ENCODE data around the gene SPATA31E1.
"Not testable (repeated sequence)": the region's sequence is repeated elsewhere in the genome, so short reads cannot be mapped to it uniquely, and the experiment has no call there.

SPATA31E1 gene

DNA sequence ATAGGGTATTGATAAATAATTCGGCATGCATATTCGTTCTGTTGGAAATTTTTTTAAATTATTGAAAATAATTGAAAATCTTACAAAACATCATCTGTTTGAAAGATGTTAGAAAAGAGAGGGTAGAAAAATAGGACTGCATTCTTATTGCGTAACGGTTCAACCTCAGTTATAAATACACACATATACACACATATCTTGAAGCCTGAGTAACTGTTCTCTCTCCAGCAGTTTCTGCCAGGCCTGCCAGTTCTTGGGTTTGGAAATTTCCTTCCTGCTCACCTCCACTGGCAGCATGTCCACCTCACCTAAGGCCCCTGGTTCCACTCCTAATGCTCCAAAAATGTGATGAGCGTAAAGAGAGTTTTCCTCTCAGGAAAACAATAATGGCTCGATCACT is 9.1 kb downstream of the SPATA31E1 start:
- no peak for DNase-seq (ENCODE audit: low spot score)
- in situ Hi-C loops (cut with MboI; ENCODE audit: low pct_unique_long_range_greater_than_20kb, low sequenced_read_pairs, unreplicated experiment): no loop called here
- TF ChIP-seq CTCF (IDR thresholded peaks at IDR 0.05; ENCODE audit: extremely low read depth, insufficient read depth, missing control alignments): no peak

GRCh38 chr9:87892956-87893355 is 10.3 kb downstream of the SPATA31E1 start:
- DNase-seq (ENCODE audit: low spot score): no peak
- no peak for TF ChIP-seq CTCF (IDR thresholded peaks at IDR 0.05; ENCODE audit: extremely low read depth, insufficient read depth, missing control alignments)
- in situ Hi-C loops (cut with MboI; ENCODE audit: low pct_unique_long_range_greater_than_20kb, low sequenced_read_pairs, unreplicated experiment): no loop called here

DNA sequence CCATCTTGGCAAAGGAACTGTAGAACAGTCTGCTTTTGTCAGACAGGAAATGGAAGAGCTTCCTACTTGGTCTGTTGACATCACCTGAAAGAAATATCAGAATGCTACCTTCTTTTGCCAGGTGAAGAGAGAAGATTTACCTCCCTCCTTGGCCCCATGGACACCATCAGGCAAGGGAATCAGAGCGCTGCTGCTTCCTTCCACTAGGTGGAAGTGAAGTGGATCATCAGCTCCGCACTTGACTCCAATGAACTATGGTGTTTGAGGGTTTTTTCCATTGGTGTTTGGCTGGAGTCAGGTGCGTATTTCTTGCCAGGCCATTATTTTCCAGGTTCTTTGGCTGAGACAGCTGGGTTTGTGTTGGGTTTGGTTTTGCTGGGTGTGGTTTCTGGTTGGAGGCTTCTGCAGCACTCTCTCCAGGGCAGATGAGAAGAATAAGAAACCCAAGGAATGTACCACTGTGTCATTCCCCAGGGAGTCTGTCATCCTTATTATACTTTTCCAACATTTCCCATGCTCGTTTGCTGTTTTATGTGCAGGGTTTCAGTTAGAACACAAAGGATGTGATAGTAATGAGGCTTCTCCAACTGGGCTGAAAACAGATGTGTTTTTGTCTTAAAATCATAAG is 12.4 kb downstream of the SPATA31E1 start:
- no peak for DNase-seq (ENCODE audit: low spot score)
- in situ Hi-C loops (cut with MboI; ENCODE audit: low pct_unique_long_range_greater_than_20kb, low sequenced_read_pairs, unreplicated experiment): no loop called here
- TF ChIP-seq CTCF (IDR thresholded peaks at IDR 0.05; ENCODE audit: extremely low read depth, insufficient read depth, missing control alignments): no peak

DNA sequence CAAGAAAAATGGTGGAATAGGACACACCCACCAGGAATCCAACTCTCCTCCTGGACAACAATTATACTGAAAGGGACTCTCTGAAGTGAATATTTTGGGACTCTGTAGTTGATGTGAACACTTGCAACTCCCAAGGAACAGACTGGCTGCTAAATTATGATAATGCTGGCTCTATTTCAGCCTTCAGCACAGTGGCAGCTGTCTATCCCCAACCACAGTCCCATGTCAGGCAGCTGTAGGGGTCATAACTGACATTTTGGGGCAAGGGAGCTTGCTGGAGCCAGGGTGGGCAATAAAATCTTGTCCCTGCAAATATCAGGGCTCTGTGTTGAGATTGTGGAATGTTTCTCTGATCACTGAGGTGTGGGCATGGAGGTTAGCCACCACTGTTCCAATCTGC is 14.2 kb downstream of the SPATA31E1 start:
- in situ Hi-C loops (cut with MboI; ENCODE audit: low pct_unique_long_range_greater_than_20kb, low sequenced_read_pairs, unreplicated experiment): no loop called here
- DNase-seq (ENCODE audit: low spot score): no peak
- TF ChIP-seq CTCF (IDR thresholded peaks at IDR 0.05; ENCODE audit: extremely low read depth, insufficient read depth, missing control alignments): no peak

- no peak for TF ChIP-seq CTCF (IDR thresholded peaks at IDR 0.05; ENCODE audit: extremely low read depth, insufficient read depth, missing control alignments)
- in situ Hi-C loops (cut with MboI; ENCODE audit: low pct_unique_long_range_greater_than_20kb, low sequenced_read_pairs, unreplicated experiment): no loop called here
- no peak for DNase-seq (ENCODE audit: low spot score)
Measured at GRCh38 chr9:87898151-87898550, 15.5 kb downstream of the SPATA31E1 start.

DNA sequence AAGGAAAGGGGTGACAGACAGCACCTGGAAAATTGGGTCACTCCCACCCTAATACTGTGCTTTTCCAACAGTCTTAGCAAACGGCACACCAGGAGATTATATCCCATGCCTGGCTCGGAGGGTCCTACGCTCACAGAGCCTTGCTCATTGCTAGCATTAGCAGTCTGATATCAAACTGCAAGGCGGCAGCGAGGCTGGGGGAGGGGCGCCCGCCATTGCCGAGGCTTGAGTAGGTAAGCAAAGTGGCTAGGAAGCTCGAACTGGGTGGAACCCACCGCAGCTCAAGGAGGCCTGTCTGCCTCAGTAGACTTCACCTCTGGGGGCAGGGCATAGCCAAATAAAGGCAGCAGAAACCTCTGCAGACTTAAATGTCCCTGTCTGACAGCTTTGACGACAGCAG is 19.7 kb downstream of the SPATA31E1 start:
- in situ Hi-C loops (cut with MboI; ENCODE audit: low pct_unique_long_range_greater_than_20kb, low sequenced_read_pairs, unreplicated experiment); DNase-seq (ENCODE audit: low spot score): not testable (repeated sequence)

- in situ Hi-C loops (cut with MboI; ENCODE audit: low pct_unique_long_range_greater_than_20kb, low sequenced_read_pairs, unreplicated experiment): no loop called here
- no peak for DNase-seq (ENCODE audit: low spot score)
- no peak for TF ChIP-seq CTCF (IDR thresholded peaks at IDR 0.05; ENCODE audit: extremely low read depth, insufficient read depth, missing control alignments)
Measured at GRCh38 chr9:87909310-87910041, 26.8 kb downstream of the SPATA31E1 start.
